ENCODE results near the gene NUBPL.

DNA sequence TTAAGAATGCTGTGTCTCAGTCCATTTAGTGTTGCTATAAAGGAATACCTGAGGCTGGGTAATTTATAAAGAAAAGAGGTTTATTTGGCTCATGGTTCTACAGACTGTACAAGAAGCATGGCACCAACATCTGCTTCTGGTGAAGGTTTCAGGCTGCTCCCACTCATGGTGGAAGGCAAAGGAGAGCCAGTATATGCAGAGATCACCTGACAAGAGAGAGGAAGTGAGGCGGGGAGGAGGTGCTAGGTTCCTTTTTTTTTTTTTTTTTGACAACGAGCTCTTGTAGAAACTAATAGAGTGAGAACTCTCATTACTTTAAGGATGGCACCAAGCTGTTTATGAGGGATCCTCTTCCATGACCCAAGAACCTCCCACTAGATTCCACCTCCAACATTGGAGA lies 121.6 kb downstream of the NUBPL start:
- TF ChIP-seq EP300 (IDR thresholded peaks at IDR 0.05) (no peak), CTCF (IDR thresholded peaks at IDR 0.05) (no peak), POLR2A (IDR thresholded peaks at IDR 0.05) (no peak)
